Natural killer cell (primary cell): ENCODE measurements around the gene IFNAR2. TPM values are rescaled to one million over a fixed set of nuclear protein-coding genes. Genes with fewer than 3 reads are reported as not detected.
"Not testable (repeated sequence)": the region's sequence is repeated elsewhere in the genome, so short reads cannot be mapped to it uniquely, and the experiment has no call there.

ENCODE experiments used
- ATAC-seq, 3 donors: fragments of 150-1000 bp in 2 of 3; fragments of 200-7000 bp in 1 of 3; cut with Tn5 transposase; 1 replicate in 1 of 3; 2 replicates in 2 of 3; pipeline ENCODE4 v1.10.0; 2021; ENCODE audit warnings: mild to moderate bottlenecking in 2 of 3, moderate library complexity in 2 of 3
- DNase-seq, 2 donors: peaks; one replicate each; pipeline versions ENCODE4 v3.0.0 to v3.0.0-alpha.2; 2013 to 2021; ENCODE audit warnings: mixed read lengths in 1 of 2
- H3K27ac ChIP-seq: one replicate; pipeline ENCODE4 v1.5.1; 2013; ENCODE audit warnings: mild to moderate bottlenecking, low read length
- H3K27me3 ChIP-seq: one replicate; pipeline ENCODE4 v1.6.1; 2013; ENCODE audit warnings: low read length; ENCODE audit not compliant: control insufficient read depth, insufficient read depth
- H3K36me3 ChIP-seq: one replicate; pipeline ENCODE4 v1.6.1; 2013; ENCODE audit warnings: low read length; ENCODE audit not compliant: control insufficient read depth, insufficient read depth
- H3K4me1 ChIP-seq: one replicate; pipeline ENCODE4 v1.6.1; 2013; ENCODE audit warnings: low read length; ENCODE audit not compliant: control insufficient read depth, insufficient read depth
- H3K4me3 ChIP-seq: one replicate; pipeline ENCODE4 v1.5.1; 2013; ENCODE audit warnings: low read length
- H3K9me3 ChIP-seq: one replicate; pipeline ENCODE4 v1.6.1; 2013; ENCODE audit warnings: low read length; ENCODE audit not compliant: control insufficient read depth, insufficient read depth
- H3K27ac Mint-ChIP-seq, 2 donors: one replicate each; pipeline ENCODE4 v1.8.0; 2022; ENCODE audit warnings: mild to moderate bottlenecking in 2 of 2, mixed read lengths in 2 of 2, moderate library complexity in 1 of 2
- H3K27me3 Mint-ChIP-seq, 2 donors: one replicate each; pipeline ENCODE4 v1.8.0; 2022; ENCODE audit warnings: low read depth in 2 of 2, mixed read lengths in 2 of 2
- H3K36me3 Mint-ChIP-seq: one replicate; pipeline ENCODE4 v1.8.0; 2022; ENCODE audit warnings: mixed read lengths
- H3K4me1 Mint-ChIP-seq, 2 donors: one replicate each; pipeline ENCODE4 v1.8.0; 2022; ENCODE audit warnings: mixed read lengths in 2 of 2
- H3K4me3 Mint-ChIP-seq: one replicate; pipeline ENCODE4 v1.8.0; 2022; ENCODE audit warnings: mild to moderate bottlenecking, moderate library complexity, mixed read lengths
- H3K9me3 Mint-ChIP-seq, 2 donors: one replicate each; pipeline ENCODE4 v1.8.0; 2022; ENCODE audit warnings: mixed read lengths in 2 of 2
- WGBS: methylation state at CpG from one replicate; pipeline ENCODE4 v1.1.7; 2013; ENCODE audit warnings: missing lambda C conversion rate; ENCODE audit not compliant: insufficient coverage; 5-methylcytosine and 5-hydroxymethylcytosine counted together
- intact Hi-C: fragments of 100-400 bp; cut with micrococcal nuclease; formaldehyde crosslinking; loops from one replicate; pipeline ENCODE4 v1.14.2; 2022
- total RNA-seq, 4 donors: library from RNA; stranded (reverse); fragments of 120-200 nt in 1 of 4; gene quantifications; one replicate each; pipeline versions ENCODE4 v1.2.3 to v1.2.4, GENCODE V29; 2013 to 2022
- TF ChIP-seq, protein P1 (sequence below): fragments of 200-600 bp; IDR thresholded peaks from one replicate; pipeline ENCODE4 v1.8.0; 2022; ENCODE audit warnings: antibody characterized with exemption

The IFNAR2 gene
- total RNA-seq, 3 donors from 2014 or later (not counting 1 experiment from before 2014, with no cell fraction given) = 65.4 to 105 (median 70.9) TPM

GRCh38 chr21:33247599-33247998, 17.9 kb downstream of the IFNAR2 start:
- H3K36me3 ChIP-seq = peaks cover 76% of the 10 kb centered on the region
- TF ChIP-seq, protein P1, sequence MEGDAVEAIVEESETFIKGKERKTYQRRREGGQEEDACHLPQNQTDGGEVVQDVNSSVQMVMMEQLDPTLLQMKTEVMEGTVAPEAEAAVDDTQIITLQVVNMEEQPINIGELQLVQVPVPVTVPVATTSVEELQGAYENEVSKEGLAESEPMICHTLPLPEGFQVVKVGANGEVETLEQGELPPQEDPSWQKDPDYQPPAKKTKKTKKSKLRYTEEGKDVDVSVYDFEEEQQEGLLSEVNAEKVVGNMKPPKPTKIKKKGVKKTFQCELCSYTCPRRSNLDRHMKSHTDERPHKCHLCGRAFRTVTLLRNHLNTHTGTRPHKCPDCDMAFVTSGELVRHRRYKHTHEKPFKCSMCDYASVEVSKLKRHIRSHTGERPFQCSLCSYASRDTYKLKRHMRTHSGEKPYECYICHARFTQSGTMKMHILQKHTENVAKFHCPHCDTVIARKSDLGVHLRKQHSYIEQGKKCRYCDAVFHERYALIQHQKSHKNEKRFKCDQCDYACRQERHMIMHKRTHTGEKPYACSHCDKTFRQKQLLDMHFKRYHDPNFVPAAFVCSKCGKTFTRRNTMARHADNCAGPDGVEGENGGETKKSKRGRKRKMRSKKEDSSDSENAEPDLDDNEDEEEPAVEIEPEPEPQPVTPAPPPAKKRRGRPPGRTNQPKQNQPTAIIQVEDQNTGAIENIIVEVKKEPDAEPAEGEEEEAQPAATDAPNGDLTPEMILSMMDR = no peak
- peaks cover 54% of the 10 kb centered on the region for H3K36me3 Mint-ChIP-seq
- no peaks in the 10 kb centered on the region for H3K9me3 ChIP-seq
- peaks cover 70 to 77% of the 10 kb centered on the region in 2 donors for H3K4me1 Mint-ChIP-seq
- no peaks in the 10 kb centered on the region for H3K27me3 Mint-ChIP-seq
- H3K27me3 ChIP-seq = no peaks in the 10 kb centered on the region
- intact Hi-C loops = no loop called here
- peaks cover 46% of the 10 kb centered on the region for H3K4me1 ChIP-seq
- H3K27ac ChIP-seq = peak overlapping the region; percentile 17
- peak overlapping the region; percentile 84 to 98 for H3K27ac Mint-ChIP-seq
- 55% methylated on average over 6 of the region's 6 CpGs for WGBS
- no peak overlapping the region for H3K4me3 ChIP-seq
- DNase-seq (no peak), ATAC-seq (no peak)
- no peaks in the 10 kb centered on the region for H3K9me3 Mint-ChIP-seq
- peak overlapping the region; percentile 1 for H3K4me3 Mint-ChIP-seq

DNA sequence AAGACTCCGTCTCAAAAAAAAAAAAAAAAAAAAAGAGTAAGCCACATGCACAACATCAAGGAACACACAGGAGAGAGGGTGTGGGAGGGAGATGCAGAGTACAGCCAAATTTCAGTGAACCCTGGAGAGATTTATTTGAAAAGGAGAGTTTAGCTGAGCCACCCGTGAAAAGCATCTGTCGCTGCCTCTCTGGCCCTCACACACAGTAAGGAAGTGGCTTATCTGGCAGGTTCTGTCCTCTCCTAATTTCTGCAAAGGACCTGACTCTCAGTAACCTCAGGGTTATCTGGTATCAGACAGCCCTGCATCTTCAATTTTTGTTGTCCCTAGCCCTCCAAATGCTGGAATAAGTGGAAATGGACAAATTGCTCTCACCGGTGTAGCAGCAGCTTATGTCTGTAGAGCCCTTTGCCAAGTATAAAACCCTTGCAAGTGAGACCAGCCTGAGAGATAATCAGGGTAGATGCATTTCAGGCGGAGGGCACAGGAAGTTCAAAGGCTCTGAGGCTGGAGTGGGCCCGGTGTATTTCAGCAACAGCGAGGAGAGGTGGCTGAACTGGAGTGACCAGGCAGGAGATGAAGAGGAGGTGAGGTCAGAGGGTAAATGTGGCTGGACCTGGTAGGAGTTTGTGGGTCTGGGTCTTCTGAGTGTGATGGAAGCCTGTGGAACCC, 19.7 kb downstream of the IFNAR2 start:
- Histone ChIP-seq H3K36me3 (peaks cover 89% of the 10 kb centered on the region), H3K4me1 (peaks cover 32% of the 10 kb centered on the region), H3K27me3 (no peaks in the 10 kb centered on the region), H3K4me3 (no peak overlapping the region), H3K9me3 (no peaks in the 10 kb centered on the region), H3K27ac (peak overlapping the region; percentile 48)
- Mint-ChIP-seq H3K9me3 (no peaks in the 10 kb centered on the region), H3K27ac (peak overlapping the region; percentile 84 to 98), H3K4me1 (peaks cover 66 to 73% of the 10 kb centered on the region in 2 donors), H3K27me3 (no peaks in the 10 kb centered on the region), H3K4me3 (peak overlapping the region; percentile 32), H3K36me3 (peaks cover 50% of the 10 kb centered on the region)
- WGBS = 39% methylated on average over 6 of the region's 7 CpGs
- DNase-seq (peak in 1 of 2 donors; percentile 26), ATAC-seq (peak; percentile 72 to 85 (median 73))
- TF ChIP-seq, protein P1 = no peak
- intact Hi-C loops = no loop called here

DNA sequence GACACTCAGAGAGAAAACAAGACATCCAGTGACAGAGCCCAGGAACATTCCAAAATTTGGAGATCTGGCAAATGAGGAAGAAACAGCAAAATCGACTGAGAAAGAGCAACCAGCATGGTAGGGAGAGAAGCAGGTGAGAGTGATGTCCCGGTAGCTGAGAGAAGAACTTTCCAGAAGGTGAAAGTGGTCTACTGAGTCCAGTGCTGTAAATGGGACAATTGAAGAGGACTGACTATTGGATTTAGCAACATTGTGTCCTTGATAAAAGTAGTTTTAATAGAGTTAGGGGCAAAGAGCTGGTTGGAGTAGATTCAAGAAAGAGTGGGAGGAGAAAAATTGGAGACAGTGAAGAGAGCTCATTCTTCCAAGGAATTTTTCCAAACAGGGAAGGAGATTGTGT, 21.4 kb downstream of the IFNAR2 start:
- Histone ChIP-seq H3K4me3 (no peak overlapping the region), H3K27ac (no peak overlapping the region), H3K9me3 (no peaks in the 10 kb centered on the region), H3K27me3 (no peaks in the 10 kb centered on the region), H3K36me3 (peaks cover 92% of the 10 kb centered on the region), H3K4me1 (peaks cover 25% of the 10 kb centered on the region)
- intact Hi-C loops = no loop called here
- Mint-ChIP-seq H3K9me3 (no peaks in the 10 kb centered on the region), H3K27me3 (no peaks in the 10 kb centered on the region), H3K4me1 (peaks cover 54 to 66% of the 10 kb centered on the region in 2 donors), H3K27ac (peak overlapping the region; percentile 84 to 98), H3K36me3 (peaks cover 36% of the 10 kb centered on the region), H3K4me3 (no peak overlapping the region)
- ATAC-seq (no peak), DNase-seq (no peak)
- WGBS = 92% methylated on average over 2 of the region's 2 CpGs
- TF ChIP-seq, protein P1 = no peak

DNA sequence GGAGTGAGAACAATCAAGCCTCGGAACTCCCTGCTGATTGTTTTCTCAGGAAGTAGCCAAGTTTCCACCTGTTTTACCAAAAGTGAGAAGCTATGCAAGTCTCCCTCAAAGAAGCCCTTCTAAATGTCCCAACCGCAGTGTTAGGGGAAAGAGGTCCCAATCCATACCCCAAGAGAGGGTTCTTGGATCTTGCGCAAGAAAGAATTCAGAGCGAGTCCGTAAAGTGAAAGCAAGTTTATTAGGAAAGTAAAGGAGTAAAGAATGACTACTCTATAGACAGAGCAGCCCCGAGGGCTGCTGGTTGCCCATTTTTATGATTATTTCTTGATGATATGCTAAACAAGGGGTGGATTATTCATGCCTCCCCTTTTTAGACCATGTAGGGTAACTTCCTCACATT, 23.6 kb downstream of the IFNAR2 start:
- H3K4me3 ChIP-seq, H3K27me3 ChIP-seq, H3K9me3 Mint-ChIP-seq, H3K4me3 Mint-ChIP-seq, H3K27me3 Mint-ChIP-seq, DNase-seq, H3K27ac ChIP-seq, ATAC-seq, intact Hi-C loops, H3K9me3 ChIP-seq: not testable (repeated sequence)
- peaks cover 27% of the 10 kb centered on the region for H3K36me3 Mint-ChIP-seq
- peaks cover 94% of the 10 kb centered on the region for H3K36me3 ChIP-seq
- 96% methylated on average over 6 of the region's 6 CpGs for WGBS
- peaks cover 17% of the 10 kb centered on the region for H3K4me1 ChIP-seq
- peak overlapping the region; percentile 11 to 84 for H3K27ac Mint-ChIP-seq
- H3K4me1 Mint-ChIP-seq = peaks cover 60 to 68% of the 10 kb centered on the region in 2 donors
